Testis (tissue), 2 donors: ENCODE data around the gene UBAC2.

ENCODE experiments used
- POLR2A ChIP-seq: fragments of 450-650 bp; IDR thresholded peaks from one replicate; pipeline ENCODE4 v1.6.1; 2017; ENCODE audit warnings: antibody characterized with exemption, mild to moderate bottlenecking, moderate library complexity
- TF ChIP-seq, protein P1 (sequence below), 3 experiments: fragments of 450-650 bp in 2 of 3; fragments of 200-600 bp in 1 of 3; sonication (generic) in 1 of 3; IDR thresholded peaks; one replicate each; pipeline ENCODE4 v1.5.1; 2016 to 2019; ENCODE audit warnings: antibody characterized with exemption in 3 of 3, mild to moderate bottlenecking in 2 of 3, moderate library complexity in 1 of 3

DNA sequence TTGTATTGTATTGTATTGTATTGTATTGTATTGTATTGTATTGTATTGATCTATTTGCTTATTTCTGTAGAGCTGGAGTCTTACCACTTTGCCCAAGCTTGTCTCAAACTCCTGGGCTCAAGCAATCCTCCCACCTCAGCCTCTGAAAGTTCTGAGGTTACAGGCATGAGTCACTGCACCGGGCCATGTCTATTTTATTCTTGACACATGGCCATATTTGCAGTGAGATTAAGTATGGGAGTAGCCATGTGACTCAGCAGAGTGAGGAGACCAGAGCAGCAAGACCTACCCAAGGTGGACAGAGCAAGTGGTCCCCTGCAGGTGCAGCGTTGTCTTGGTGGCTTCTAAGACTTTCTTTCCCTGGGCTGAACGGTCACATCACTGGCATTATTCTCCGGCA lies 49.1 kb upstream of the UBAC2 start:
- TF ChIP-seq, protein P1, sequence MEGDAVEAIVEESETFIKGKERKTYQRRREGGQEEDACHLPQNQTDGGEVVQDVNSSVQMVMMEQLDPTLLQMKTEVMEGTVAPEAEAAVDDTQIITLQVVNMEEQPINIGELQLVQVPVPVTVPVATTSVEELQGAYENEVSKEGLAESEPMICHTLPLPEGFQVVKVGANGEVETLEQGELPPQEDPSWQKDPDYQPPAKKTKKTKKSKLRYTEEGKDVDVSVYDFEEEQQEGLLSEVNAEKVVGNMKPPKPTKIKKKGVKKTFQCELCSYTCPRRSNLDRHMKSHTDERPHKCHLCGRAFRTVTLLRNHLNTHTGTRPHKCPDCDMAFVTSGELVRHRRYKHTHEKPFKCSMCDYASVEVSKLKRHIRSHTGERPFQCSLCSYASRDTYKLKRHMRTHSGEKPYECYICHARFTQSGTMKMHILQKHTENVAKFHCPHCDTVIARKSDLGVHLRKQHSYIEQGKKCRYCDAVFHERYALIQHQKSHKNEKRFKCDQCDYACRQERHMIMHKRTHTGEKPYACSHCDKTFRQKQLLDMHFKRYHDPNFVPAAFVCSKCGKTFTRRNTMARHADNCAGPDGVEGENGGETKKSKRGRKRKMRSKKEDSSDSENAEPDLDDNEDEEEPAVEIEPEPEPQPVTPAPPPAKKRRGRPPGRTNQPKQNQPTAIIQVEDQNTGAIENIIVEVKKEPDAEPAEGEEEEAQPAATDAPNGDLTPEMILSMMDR (IDR thresholded peaks at IDR 0.05): no peak
- no peak for TF ChIP-seq POLR2A
